Mesendoderm (in vitro differentiated cells): ENCODE data around the gene PRM1.

ENCODE experiments used
- DNase-seq: peaks from one replicate; pipeline ENCODE4 v3.0.0; 2013
- H2AK5ac ChIP-seq: 2 replicates; pipeline ENCODE4 v1.6.1; 2013; ENCODE audit warnings: low read length, inconsistent platforms
- H2BK120ac ChIP-seq: 2 replicates; pipeline ENCODE4 v1.6.1; 2013; ENCODE audit warnings: low read depth, mild to moderate bottlenecking, low read length, moderate library complexity, mixed read lengths
- H2BK15ac ChIP-seq: replicated peaks from 2 replicates; pipeline ENCODE4 v1.6.1; 2013; ENCODE audit warnings: low read depth, mild to moderate bottlenecking, moderate library complexity
- H2BK5ac ChIP-seq: 2 replicates; pipeline ENCODE4 v1.6.1; 2013; ENCODE audit warnings: low read length, inconsistent platforms
- H3K18ac ChIP-seq: 2 replicates; pipeline ENCODE4 v1.6.1; 2013; ENCODE audit warnings: mild to moderate bottlenecking, low read length, mixed read lengths
- H3K23ac ChIP-seq: one replicate; pipeline ENCODE4 v1.6.1; 2013; ENCODE audit warnings: low read length
- H3K27ac ChIP-seq: 2 replicates; pipeline ENCODE4 v1.5.1; 2013; ENCODE audit warnings: low read depth, mild to moderate bottlenecking, inconsistent platforms, low read length, moderate library complexity
- H3K27me3 ChIP-seq: 2 replicates; pipeline ENCODE4 v1.6.1; 2013; ENCODE audit warnings: low read length, control low read depth, mild to moderate bottlenecking, inconsistent platforms; ENCODE audit not compliant: insufficient read depth, poor library complexity
- H3K36me3 ChIP-seq: 2 replicates; pipeline ENCODE4 v1.6.1; 2013; ENCODE audit warnings: low read length, inconsistent platforms; ENCODE audit not compliant: control insufficient read depth, insufficient read depth
- H3K4ac ChIP-seq: one replicate; pipeline ENCODE4 v1.6.1; 2013; ENCODE audit warnings: low read depth, mild to moderate bottlenecking, low read length, moderate library complexity
- H3K4me1 ChIP-seq: 2 replicates; pipeline ENCODE4 v1.6.1; 2013; ENCODE audit warnings: low read depth, low read length, inconsistent platforms; ENCODE audit not compliant: control insufficient read depth
- H3K4me2 ChIP-seq: 2 replicates; pipeline ENCODE4 v1.6.1; 2013; ENCODE audit warnings: low read length
- H3K4me3 ChIP-seq: 2 replicates; pipeline ENCODE4 v1.5.1; 2013; ENCODE audit warnings: mild to moderate bottlenecking, low read length
- H3K56ac ChIP-seq: one replicate; pipeline ENCODE4 v1.6.1; 2013; ENCODE audit warnings: low read length
- H3K79me1 ChIP-seq: 2 replicates; pipeline ENCODE4 v1.6.1; 2013; ENCODE audit warnings: low read length, inconsistent platforms
- H3K79me2 ChIP-seq: 2 replicates; pipeline ENCODE4 v1.6.1; 2013; ENCODE audit warnings: mild to moderate bottlenecking, low read length; ENCODE audit not compliant: control insufficient read depth, insufficient read depth
- H3K9ac ChIP-seq: 2 replicates; pipeline ENCODE4 v1.6.1; 2013; ENCODE audit warnings: low read length, inconsistent platforms
- H4K5ac ChIP-seq: one replicate; pipeline ENCODE4 v1.6.1; 2013; ENCODE audit warnings: low read length
- H4K8ac ChIP-seq: one replicate; pipeline ENCODE4 v1.6.1; 2013; ENCODE audit warnings: low read depth, mild to moderate bottlenecking, control low read depth, low read length, moderate library complexity
- WGBS: extraction: QIAGEN DNeasy Blood & Tissue Kit; methylation state at CpG from one replicate; pipeline ENCODE4 v1.1.7; 2013; ENCODE audit warnings: low lambda C conversion rate, missing lambda C conversion rate; ENCODE audit not compliant: insufficient coverage; ENCODE audit errors: extremely low coverage; 5-methylcytosine and 5-hydroxymethylcytosine counted together

Gene PRM1

GRCh38 chr16:11252482-11252931 is 28.6 kb downstream of the PRM1 start:
- Histone ChIP-seq H3K79me1 (peaks cover 12% of the 10 kb centered on the region), H2BK5ac (no peak overlapping the region), H2BK15ac (no peak overlapping the region), H4K8ac (no peak overlapping the region), H3K27me3 (no peaks in the 10 kb centered on the region), H3K18ac (no peak overlapping the region), H3K36me3 (peaks cover 9% of the 10 kb centered on the region), H3K56ac (no peak overlapping the region), H3K4me1 (peaks cover 3% of the 10 kb centered on the region), H3K23ac (no peak overlapping the region), H3K4me3 (no peak overlapping the region), H3K79me2 (peaks cover 26% of the 10 kb centered on the region), H3K4me2 (no peak overlapping the region), H2BK120ac (no peak overlapping the region), H3K4ac (no peak overlapping the region), H3K27ac (no peak overlapping the region), H2AK5ac (no peak overlapping the region), H3K9ac (peak overlapping the region; percentile 3), H4K5ac (no peak overlapping the region)
- DNase-seq: no peak
- WGBS: no CpG with 5 or more reads among the region's 8 CpGs

- Histone ChIP-seq H4K5ac (no peak overlapping the region), H3K27me3 (no peaks in the 10 kb centered on the region), H3K79me2 (peaks cover 26% of the 10 kb centered on the region), H2BK120ac (no peak overlapping the region), H3K4me1 (peaks cover 2% of the 10 kb centered on the region), H3K4me2 (no peak overlapping the region), H3K18ac (no peak overlapping the region), H3K4ac (no peak overlapping the region), H4K8ac (no peak overlapping the region), H3K23ac (no peak overlapping the region), H3K36me3 (peaks cover 9% of the 10 kb centered on the region), H3K56ac (no peak overlapping the region), H3K79me1 (peaks cover 12% of the 10 kb centered on the region), H2AK5ac (no peak overlapping the region), H2BK5ac (no peak overlapping the region), H3K4me3 (no peak overlapping the region), H3K9ac (no peak overlapping the region), H2BK15ac (no peak overlapping the region), H3K27ac (no peak overlapping the region)
- DNase-seq: no peak
- no CpG with 5 or more reads among the region's 18 CpGs for WGBS
These were observed 29.3 kb downstream of the PRM1 start for GRCh38 chr16:11251525-11252481.

- Histone ChIP-seq H3K4me2 (no peak overlapping the region), H3K9ac (no peak overlapping the region), H2AK5ac (no peak overlapping the region), H3K27ac (no peak overlapping the region), H3K56ac (no peak overlapping the region), H2BK15ac (no peak overlapping the region), H2BK120ac (no peak overlapping the region), H3K36me3 (peaks cover 9% of the 10 kb centered on the region), H4K8ac (no peak overlapping the region), H4K5ac (no peak overlapping the region), H3K79me2 (peaks cover 26% of the 10 kb centered on the region), H2BK5ac (no peak overlapping the region), H3K23ac (no peak overlapping the region), H3K79me1 (peaks cover 12% of the 10 kb centered on the region), H3K27me3 (no peaks in the 10 kb centered on the region), H3K4me1 (peaks cover 2% of the 10 kb centered on the region), H3K18ac (no peak overlapping the region), H3K4ac (no peak overlapping the region), H3K4me3 (no peak overlapping the region)
- no peak for DNase-seq
- WGBS: no CpG with 5 or more reads among the region's 10 CpGs
These were observed 30.2 kb downstream of the PRM1 start for GRCh38 chr16:11250786-11251524.

- H2BK120ac ChIP-seq: no peak overlapping the region
- no peak overlapping the region for H3K9ac ChIP-seq
- no peaks in the 10 kb centered on the region for H3K27me3 ChIP-seq
- H4K5ac ChIP-seq: no peak overlapping the region
- H3K27ac ChIP-seq: no peak overlapping the region
- peaks cover 23% of the 10 kb centered on the region for H3K79me2 ChIP-seq
- no peak overlapping the region for H3K56ac ChIP-seq
- H3K18ac ChIP-seq: no peak overlapping the region
- peak; percentile 67 for DNase-seq
- H3K4ac ChIP-seq: no peak overlapping the region
- H3K4me2 ChIP-seq: no peak overlapping the region
- no peak overlapping the region for H2BK15ac ChIP-seq
- no peak overlapping the region for H4K8ac ChIP-seq
- peaks cover 2% of the 10 kb centered on the region for H3K4me1 ChIP-seq
- WGBS: no CpG with 5 or more reads among the region's 16 CpGs
- no peak overlapping the region for H2AK5ac ChIP-seq
- no peak overlapping the region for H2BK5ac ChIP-seq
- H3K79me1 ChIP-seq: peaks cover 12% of the 10 kb centered on the region
- no peak overlapping the region for H3K23ac ChIP-seq
- no peak overlapping the region for H3K4me3 ChIP-seq
- H3K36me3 ChIP-seq: peaks cover 9% of the 10 kb centered on the region
These were observed 30.9 kb downstream of the PRM1 start for GRCh38 chr16:11250091-11250785.

- Histone ChIP-seq H3K4ac (no peak overlapping the region), H3K27ac (no peak overlapping the region), H3K56ac (no peak overlapping the region), H3K27me3 (no peaks in the 10 kb centered on the region), H3K79me2 (peaks cover 15% of the 10 kb centered on the region), H4K5ac (no peak overlapping the region), H3K23ac (no peak overlapping the region), H3K79me1 (peaks cover 12% of the 10 kb centered on the region), H3K4me1 (peaks cover 2% of the 10 kb centered on the region), H3K36me3 (peaks cover 9% of the 10 kb centered on the region), H3K18ac (no peak overlapping the region), H2AK5ac (no peak overlapping the region), H3K9ac (no peak overlapping the region), H3K4me2 (no peak overlapping the region), H2BK5ac (no peak overlapping the region), H4K8ac (no peak overlapping the region), H3K4me3 (no peak overlapping the region), H2BK120ac (no peak overlapping the region), H2BK15ac (no peak overlapping the region)
- DNase-seq: no peak
- no CpG with 5 or more reads among the region's 63 CpGs for WGBS
These were observed 31.7 kb downstream of the PRM1 start for GRCh38 chr16:11249233-11250061.
